ENCODE data around the gene S100A4.
A peak's percentile ranks its signal among the peaks of the same experiment; 100 is the strongest.

S100A4 gene

DNA sequence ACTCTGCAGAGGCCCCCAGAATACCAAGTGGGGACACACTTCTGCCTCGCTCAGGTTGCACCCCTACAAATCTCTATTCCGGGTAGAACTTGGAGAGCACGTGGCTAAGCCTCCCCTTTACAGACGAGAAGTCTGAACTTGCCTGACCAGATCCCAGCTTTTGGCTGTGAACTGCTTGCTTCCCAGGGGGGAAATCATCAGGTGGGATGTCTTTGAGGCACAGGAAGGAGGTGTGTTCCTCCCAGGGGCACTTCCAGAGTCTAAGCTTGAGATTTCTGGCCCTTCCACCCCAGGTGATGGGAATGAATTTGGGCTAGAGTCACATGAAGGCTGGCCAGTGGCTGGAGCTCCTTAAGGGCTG lies 4.8 kb upstream of the S100A4 start:
- no peak overlapping the region for H3K4me3 ChIP-seq
- H3K27ac ChIP-seq = peak overlapping the region in 17 of 21 experiments; percentile 11 to 98 (median 88)

DNA sequence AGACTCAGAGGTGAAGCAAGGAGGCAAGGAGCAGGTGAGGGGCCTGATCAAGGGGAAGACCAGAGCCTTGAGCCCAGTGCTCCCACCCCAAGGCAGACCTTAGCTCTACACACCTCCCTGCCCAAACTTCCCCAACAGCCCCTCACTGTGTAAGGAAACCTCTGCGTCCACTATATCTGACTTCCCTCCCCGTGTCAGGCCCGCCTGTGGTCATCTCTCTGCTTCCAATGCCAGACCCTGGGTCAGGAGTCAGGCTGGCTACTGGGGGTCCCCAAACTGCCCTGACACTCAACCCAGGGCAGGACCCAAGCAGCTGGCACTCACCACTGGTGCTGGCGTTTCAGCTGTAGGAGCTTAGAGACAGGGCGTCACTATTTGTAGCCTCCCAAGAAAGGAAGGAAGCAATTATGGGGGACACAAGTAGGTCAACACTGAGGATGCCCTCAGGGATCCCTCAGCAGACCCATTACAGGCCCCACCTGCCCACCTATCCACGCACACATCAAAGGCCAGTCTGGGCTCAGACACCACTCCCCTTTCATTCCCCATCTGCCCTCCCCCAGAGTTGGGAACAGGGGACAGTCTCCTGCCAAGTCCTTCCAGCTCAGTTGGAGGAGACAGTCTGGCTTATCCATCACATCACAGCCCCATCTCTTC lies 4.3 kb upstream of the S100A4 start:
- peak overlapping the region in 20 of 21 experiments; percentile 31 to 98 (median 85) for H3K27ac ChIP-seq
- no peak overlapping the region for H3K4me3 ChIP-seq

DNA sequence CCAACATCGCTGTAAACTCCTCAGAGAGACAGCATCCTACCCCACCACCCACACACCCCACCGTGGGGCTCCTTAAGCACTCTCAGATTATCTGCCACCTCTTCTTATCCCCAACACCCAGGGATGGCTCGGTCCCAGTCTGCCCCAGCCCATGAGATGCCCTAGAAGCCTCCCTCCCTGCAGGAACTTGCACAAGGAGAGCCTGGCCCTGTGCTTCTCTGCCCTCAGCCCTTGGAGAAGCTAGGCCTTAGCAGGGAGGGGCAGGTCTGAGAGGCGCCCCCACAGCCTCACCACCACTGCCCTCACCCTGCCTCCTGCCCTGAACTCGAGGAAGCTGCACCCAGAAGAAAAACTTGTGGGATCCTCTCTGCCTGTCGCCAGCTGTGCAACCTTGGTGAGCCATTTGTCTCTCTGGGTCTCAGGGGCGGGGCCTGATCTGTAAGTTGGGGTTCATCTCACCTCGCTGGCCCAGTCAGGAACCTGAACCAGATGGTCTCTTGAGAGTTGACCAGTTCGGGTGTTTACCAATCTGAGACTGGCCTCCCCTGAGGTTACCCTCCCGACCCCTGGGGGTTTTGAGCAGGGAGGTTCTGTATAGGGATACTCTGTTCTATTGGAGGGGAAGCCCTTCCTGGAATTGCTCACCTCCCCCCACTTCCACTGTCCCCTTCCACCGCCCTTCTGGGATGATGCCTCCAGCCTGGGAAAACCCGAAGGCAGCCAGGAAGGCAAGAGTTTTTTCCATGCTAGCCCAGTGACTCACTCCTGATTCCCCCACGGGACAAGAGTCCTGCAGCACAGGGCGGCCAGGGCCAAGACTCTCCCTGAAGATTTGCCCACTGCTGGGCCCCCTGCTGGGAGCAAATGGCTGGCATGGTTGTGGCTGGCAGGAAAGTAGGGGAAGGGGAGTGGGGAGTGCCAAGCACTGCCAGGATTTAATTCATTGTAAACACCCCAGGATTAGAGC lies 3.4 kb upstream of the S100A4 start, which contains the start of gene S100A3:
Gene S100A3 (minus strand): TSS at position 537 of the 967 bp plus-strand sequence. CDS start 773 bp downstream, outside the sequence.
- Histone ChIP-seq H3K27ac (peak within 1 kb of the TSS; percentile 0 to 98 (median 85)), H3K4me3 (no peak within 1 kb of the TSS)

DNA sequence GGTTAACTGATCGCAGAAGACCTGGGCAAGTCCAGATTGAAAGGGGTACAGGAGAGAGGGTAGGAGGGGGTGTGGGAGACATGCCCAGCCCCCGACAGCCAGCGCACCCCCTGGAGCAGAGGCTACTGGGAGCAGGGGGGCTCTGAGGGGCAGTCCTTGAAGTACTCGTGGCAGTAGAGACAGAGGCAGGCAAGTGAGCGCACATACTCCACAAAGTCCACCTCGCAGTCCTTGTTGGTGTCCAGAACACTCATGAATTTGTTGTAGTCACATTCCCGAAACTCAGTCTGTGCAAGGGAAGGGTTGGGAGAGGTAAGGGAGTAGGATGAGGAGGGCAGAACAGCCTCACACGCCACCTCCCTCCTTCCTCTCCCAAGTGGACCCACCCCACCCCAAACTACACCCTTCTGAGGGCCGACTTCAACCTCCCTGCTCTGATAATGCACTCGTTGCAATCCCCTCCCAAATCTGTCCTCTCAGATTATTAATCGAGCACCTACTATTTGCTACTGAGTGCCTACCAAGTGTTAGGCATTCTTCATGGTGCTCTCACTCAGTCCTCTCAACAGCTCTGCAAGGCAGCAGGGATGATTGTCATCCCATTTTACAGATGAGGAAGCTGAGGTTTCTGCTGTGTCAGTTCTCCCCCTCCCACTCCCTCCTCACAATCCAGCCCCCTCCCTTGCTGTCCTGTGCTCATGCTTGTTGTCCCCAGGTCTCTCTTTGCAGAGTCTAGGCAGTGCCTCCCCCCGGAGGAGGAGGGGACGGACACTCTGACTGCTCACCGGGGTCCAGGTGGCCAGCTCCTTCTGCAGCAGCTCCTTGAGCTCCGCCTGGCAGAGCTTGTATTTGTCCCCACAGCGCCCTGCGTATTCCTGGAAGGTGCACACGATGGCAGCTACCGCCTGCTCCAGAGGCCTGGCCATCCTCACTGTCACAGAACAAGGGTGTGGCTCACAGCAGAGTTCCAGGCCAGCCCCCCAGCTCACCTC lies 2.2 kb upstream of the S100A4 start:
- Histone ChIP-seq H3K4me3 (no peak overlapping the region), H3K27ac (peak overlapping the region in 19 of 21 experiments; percentile 0 to 98 (median 88))

DNA sequence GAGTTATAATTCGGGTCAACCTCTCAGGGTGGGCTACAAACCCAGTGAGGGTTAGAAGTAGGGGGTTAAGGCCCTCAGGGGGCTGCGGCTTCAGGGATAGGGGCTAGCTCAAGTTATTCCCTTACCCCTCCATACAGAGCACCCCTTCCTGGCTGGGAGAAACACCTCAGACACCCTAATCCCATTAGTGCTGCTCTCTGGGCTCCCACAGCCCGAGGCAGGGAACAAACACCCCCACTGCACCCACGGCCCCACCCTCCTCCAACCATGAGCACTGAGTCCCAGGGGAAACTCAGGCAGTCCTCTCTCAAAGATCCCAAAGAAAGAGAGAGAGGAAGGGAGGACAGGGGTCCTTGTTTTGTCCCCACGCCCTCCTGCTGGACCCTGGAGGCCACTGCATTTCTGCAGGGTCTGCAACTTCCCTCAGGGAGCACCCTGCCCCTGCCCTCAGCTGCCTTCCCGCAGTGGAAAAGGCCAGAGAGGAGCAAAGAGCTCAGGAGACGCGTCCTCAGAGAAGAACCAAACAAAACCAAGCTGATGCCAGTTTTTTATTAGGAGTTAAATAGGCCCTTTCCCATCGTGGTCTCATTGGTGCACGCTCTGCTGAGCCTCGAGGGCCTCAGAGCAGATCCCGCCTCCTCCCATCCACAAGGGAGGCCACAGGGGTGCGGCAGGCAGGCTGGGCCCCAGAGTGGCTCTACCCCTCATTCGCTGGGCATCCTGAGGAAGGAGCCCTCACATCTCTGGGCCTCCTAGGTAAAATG lies 1.4 kb upstream of the S100A4 start:
- Histone ChIP-seq H3K4me3 (peak overlapping the region in 3 of 7 experiments; percentile 41 to 49 (median 46)), H3K27ac (peak overlapping the region in 20 of 21 experiments; percentile 69 to 98 (median 88))

DNA sequence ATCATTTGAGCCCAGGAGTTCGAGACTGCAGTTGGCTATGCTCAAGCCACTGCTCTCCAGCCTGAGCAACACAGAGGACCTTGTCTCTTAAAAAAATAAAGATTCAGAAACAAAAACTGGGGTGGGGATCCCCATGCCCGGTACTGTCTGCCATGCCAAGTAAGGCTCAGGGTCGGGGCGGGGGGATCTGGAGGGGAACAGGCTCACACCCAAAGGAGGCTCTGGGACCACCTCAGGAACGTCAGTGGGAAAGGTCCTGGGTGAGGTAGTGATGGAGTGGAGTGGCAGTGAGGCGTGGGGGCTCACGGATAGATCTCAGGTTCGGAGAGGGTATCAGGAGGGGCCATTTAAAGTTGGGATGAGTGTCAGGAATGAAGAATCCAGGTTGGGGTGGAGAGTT lies 765 bp upstream of the S100A4 start:
- Histone ChIP-seq H3K27ac (peak overlapping the region in 20 of 21 experiments; percentile 69 to 98 (median 88)), H3K4me3 (peak overlapping the region; percentile 27 to 49 (median 38))

DNA sequence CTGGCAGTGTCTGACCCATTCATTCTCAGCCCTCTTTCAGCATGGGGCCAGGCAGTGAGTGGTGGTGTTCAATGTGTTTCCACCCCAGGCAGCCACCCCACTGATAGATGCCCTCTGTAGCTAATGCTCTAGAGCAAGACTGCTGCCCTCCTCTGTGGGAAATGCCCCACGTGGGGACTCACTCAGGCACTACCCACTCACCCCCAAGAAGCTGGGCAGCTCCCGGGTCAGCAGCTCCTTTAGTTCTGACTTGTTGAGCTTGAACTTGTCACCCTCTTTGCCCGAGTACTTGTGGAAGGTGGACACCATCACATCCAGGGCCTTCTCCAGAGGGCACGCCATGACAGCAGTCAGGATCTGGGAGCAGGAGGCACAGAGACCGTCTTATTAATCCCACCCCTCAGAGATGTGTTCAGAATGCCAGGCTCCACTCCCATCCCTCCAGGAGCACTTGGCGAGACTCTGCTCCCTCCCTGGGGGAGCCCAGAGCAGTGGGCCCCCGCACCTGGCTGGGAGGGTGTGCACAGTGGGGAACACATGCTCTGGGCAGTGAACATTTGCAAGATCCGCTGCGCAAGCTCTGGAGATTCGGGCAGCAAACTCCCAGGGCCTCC lies 1.0 kb downstream of the S100A4 start:
- H3K27ac ChIP-seq = peak overlapping the region in 20 of 21 experiments; percentile 69 to 98 (median 88)
- H3K4me3 ChIP-seq = peak overlapping the region; percentile 27 to 49 (median 38)

DNA sequence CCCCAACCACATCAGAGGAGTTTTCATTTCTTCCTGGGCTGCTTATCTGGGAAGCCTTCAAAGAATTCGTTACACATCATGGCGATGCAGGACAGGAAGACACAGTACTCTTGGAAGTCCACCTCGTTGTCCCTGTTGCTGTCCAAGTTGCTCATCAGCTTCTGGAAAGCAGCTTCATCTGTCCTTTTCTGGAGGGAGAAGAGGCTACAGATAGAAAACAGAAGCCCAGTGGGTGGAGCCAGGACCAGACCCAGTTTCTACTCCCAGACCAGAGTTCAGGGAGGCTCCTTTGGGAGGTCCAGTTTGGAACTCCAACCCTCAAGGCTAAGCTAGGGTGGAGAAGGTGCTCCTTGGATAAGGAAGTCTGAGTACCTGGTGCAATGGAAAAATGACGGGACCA lies 1.9 kb downstream of the S100A4 start:
- Histone ChIP-seq H3K27ac (peak overlapping the region in 17 of 21 experiments; percentile 69 to 98 (median 88)), H3K4me3 (peak overlapping the region in 4 of 7 experiments; percentile 3 to 49 (median 42))

DNA sequence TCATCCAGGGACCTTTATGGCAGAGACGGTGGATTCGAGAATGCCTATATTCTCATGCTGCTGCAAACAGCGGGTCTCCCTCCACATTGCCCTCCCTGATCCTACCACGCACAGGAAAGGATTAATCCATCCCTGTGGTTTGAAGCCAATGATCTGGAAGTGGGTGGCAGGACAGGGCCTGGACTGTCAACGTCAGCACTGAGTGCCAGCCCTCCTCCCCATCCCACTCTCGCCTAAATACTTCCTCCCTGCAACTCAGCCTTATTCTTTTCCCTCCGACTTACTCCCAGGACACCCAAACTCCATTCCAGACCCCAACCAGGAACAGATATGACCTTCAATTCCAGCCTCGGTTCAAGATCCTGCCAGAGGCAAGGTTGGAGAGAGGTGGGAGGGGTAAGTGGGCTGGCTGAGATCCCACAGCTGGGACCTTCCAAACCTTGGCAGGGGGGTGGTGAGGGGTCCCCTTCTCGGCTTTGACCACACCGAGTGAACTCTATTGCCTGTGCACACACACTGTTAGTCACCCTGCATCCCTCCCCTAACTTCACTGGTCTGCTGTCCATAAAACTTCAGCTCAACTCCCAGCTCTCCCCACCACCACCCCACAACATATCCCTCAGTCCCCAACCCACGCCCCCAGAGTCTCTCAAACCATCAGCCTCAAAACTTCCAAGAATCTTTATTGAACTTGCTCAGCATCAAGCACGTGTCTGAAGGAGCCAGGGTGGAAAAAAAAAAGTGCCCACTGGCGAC lies 2.5 kb downstream of the S100A4 start:
- peak overlapping the region in 17 of 21 experiments; percentile 23 to 98 (median 88) for H3K27ac ChIP-seq

DNA sequence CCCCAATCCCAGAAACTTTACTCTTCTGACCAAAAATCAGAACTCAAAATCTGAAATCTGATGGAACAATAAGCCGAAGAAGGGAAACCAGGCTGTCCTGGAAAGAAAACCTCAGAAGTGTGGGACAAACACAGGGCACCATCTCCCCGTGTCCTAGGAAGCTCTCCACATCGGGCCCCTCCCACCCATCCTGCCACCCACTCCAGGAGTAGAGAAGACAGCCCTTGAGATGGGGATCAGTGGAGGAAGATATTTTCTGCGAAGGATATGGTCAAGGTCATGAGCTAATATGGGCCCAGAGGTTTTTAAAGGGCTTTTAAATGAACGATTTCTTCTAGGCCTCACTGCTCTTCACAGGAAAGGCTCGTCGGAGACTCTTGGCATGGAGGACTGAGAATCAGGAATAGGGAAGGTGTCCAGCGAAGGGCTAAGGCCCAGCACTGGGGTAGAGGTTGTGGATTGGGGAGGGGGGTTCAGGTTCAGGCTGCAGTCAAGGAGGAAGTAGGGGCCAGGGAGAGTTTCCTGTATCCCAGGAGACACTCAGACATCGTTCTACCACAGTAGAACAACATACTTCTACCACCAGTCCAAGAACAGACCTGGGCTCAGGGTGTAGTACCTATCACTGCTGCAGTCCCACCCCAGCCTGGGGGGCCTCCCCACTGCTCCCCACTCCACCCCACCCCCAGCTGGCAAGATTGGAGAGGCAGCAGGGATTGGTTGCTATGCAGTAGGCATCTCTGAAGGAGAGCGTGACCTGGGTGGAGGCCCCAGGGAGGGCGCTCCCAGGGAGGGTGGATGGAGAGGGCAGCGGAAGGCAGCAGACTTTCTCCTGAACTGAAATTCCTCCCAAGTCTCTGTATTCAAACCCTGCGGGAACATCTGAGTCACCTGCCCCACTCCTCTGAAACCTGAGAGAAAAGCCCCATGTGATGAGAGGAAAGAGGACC lies 3.7 kb downstream of the S100A4 start:
- Histone ChIP-seq H3K4me3 (no peak overlapping the region), H3K27ac (peak overlapping the region in 20 of 21 experiments; percentile 6 to 98 (median 82))

More for the DNA sequence above, 2.5 kb downstream of the S100A4 start:
- H3K4me3 ChIP-seq = peak overlapping the region in 2 of 7 experiments; percentile 46 to 49

DNA sequence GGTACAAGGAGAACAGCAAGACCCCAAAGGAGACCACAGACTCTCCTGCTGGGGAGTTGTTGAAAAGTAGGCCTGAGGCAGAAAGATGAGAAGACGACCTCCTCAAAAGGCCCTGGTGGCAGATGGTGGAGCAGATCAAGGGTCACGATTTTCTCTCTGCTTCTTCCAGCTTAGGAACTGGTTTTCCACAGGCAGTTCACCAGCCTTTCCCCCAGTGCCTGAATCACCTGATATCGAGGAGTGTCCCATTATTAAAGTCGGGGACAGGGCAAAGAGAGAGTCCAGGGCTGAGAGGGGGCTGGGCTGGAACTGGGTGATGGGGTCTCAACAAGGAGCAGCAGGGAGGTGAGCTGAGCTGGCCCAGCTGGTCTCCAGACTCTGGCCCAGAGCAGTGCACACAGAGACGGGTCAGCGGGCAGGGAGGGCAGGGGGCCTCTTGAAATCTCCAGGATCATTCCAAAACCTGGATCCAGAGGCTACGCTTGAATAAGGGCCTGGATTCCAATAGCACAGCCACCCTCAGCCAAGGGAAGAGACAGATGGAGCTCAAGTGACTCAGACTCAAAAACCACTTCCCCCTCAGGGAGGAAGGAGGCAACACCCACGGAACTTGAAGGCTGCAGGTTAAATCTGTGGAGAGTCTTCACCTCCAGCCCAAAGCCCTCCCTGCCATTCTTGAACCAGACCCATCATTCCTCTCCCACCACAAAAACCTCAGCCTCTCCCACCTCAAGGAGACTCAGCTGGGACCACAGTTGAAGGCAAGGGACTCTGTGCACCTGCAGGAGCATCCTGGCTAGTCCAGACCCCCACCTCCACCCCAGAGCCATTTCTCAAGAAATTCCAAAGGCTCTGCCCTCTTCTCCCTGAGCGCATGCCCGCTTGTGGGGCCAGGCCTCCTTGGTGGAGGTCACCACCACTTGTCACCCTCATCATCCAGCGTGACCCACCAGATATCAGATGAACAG lies 4.9 kb downstream of the S100A4 start, which contains the start of gene S100A5:
Gene S100A5 (minus strand): TSS at position 541 of the 968 bp plus-strand sequence. CDS start 743 bp downstream, outside the sequence.
- Histone ChIP-seq H3K4me3 (no peak within 1 kb of the TSS), H3K27ac (peak within 1 kb of the TSS in 20 of 21 experiments; percentile 6 to 98 (median 82))

DNA sequence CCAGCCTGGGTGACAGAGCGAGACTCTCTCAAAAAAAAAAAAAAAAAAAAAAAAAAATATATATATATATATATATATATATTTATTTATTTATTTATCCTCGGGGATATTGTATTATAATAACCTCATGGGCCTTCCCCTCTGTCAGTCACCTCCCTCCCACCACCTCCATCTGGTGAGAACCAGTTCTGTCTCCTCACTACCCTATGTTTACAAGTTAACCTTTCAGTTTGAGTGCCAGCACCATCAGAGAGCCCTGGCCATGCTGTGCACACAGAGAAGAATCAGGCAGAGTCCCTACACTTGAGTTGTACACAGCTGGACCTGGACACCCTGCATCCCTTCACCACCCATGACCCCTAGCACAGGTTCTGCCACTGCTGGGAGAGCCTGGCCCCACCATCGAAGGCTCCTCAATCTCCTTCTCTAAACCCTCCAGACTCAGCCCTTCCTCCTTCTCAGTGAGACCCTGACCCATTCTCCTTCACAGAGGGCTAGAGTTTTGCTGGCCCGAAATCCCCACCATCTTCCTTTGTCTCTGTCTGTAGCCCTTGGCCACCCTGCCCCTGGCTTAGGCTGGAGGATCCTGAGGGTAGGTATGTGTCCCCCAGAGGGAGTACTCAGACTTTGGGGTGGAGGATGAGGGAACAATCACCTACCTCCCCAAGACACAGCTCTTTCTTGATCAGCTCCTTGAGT lies 6.1 kb downstream of the S100A4 start:
- Histone ChIP-seq H3K4me3 (no peak overlapping the region), H3K27ac (peak overlapping the region in 17 of 21 experiments; percentile 6 to 98 (median 82))

DNA sequence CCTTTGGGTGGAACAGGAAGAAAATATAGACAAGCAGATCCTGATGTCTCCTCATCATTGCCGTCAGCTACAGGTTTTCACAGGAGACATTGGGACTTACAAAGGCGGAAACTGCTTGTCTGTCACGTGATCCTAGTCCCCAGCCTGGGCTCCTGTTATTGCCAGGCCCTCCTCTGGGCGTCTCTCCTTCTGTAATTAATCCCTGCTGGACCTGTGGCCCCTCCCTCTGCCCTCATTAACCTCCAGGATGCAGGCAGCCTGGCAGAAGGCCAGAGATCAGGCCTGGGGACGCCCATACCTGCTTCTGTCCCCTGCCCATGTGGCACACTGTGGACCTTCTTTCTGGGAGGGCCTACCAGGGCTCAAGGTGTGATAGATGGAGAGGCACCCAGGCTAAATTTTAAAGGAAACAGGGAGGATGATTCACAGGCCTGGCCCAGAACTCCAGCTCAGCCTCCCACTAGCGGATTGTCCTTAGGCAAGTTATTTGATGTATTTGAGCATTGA lies 7.2 kb downstream of the S100A4 start:
- no peak overlapping the region for H3K4me3 ChIP-seq
- peak overlapping the region in 16 of 21 experiments; percentile 23 to 100 (median 80) for H3K27ac ChIP-seq

DNA sequence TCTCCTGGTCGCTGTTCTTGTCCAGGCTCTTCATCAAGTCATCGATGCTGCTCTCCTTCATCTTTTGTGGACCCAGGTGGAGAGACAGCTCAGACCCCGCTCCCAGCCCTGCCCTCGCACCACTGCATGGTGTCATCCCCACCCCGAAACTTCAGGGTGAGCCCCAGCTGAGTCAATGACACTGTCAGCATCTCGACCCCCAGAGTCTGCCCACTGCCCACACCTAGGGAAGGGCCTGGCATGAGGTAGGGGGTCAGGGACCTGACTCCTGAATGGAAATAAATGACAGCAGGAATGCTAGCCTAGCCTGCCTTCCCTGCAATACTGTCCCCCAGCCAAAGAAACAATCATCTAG lies 8.3 kb downstream of the S100A4 start:
- Histone ChIP-seq H3K4me3 (no peak overlapping the region), H3K27ac (peak overlapping the region in 15 of 21 experiments; percentile 93 to 100 (median 99))
